K562 (cell line): ENCODE measurements around the gene DDOST. TPM values are rescaled to one million over a fixed set of nuclear protein-coding genes. Genes with fewer than 3 reads are reported as not detected.

Experiments
- ATF7 ChIP-seq: fragments of 450-650 bp; IDR thresholded peaks from 2 replicates; pipeline ENCODE4 v1.7.1; 2014; ENCODE audit warnings: mild to moderate bottlenecking, moderate library complexity
- CBX5 ChIP-seq: IDR thresholded peaks from 2 replicates; pipeline ENCODE4 v1.6.1; 2014; ENCODE audit warnings: low read depth, borderline replicate concordance
- ETS2 ChIP-seq: IDR thresholded peaks from 2 replicates; pipeline ENCODE4 v1.6.1; 2016; ENCODE audit warnings: borderline replicate concordance, missing genetic modification characterization, mild to moderate bottlenecking, moderate library complexity, missing compliant biosample characterization; ENCODE audit not compliant: poor library complexity, severe bottlenecking
- EWSR1 ChIP-seq: fragments of 450-650 bp; IDR thresholded peaks from 2 replicates; pipeline ENCODE4 v1.6.1; 2018; ENCODE audit warnings: borderline replicate concordance, mild to moderate bottlenecking, low read depth, moderate library complexity; ENCODE audit not compliant: partially characterized antibody
- GATAD2A ChIP-seq: fragments of 450-650 bp; IDR thresholded peaks from 2 replicates; pipeline ENCODE4 v1.6.1; 2017
- HCFC1 ChIP-seq: IDR thresholded peaks from 2 replicates; pipeline ENCODE4 v1.6.1; 2012; ENCODE audit warnings: low read depth, low read length, improper control_type of control experiment
- L3MBTL2 ChIP-seq: fragments of 450-650 bp; IDR thresholded peaks from 2 replicates; pipeline ENCODE4 v1.6.1; 2016; ENCODE audit warnings: mild to moderate bottlenecking, moderate library complexity
- MCM3 ChIP-seq: fragments of 450-650 bp; IDR thresholded peaks from 2 replicates; pipeline ENCODE4 v1.6.1; 2016
- MEIS2 ChIP-seq: fragments of 450-650 bp; IDR thresholded peaks from 2 replicates; pipeline ENCODE4 v1.6.1; 2014; ENCODE audit warnings: mild to moderate bottlenecking; ENCODE audit not compliant: partially characterized antibody
- SIX5 ChIP-seq, 2 experiments: IDR thresholded peaks; 2 replicates each; pipeline ENCODE4 v1.6.1; 2011; ENCODE audit warnings: low read length in 2 of 2, borderline replicate concordance in 1 of 2, low read depth in 1 of 2, mild to moderate bottlenecking in 1 of 2, moderate library complexity in 1 of 2; ENCODE audit not compliant: insufficient read depth in 1 of 2
- SMAD4 ChIP-seq: fragments of 250-450 bp; sonication (Bioruptor Pico); conservative IDR thresholded peaks from 2 replicates; pipeline ENCODE4 v1.8.0; 2021; ENCODE audit warnings: inconsistent platforms, mild to moderate bottlenecking, moderate library complexity
- SRF ChIP-seq, 2 experiments: fragments of 250-450, 450-650 bp in 1 of 2; sonication (Bioruptor Pico) in 1 of 2; sonication (generic) in 1 of 2; formaldehyde crosslinking; IDR thresholded peaks; 2 replicates each; pipeline versions ENCODE4 v1.5.0 to v1.5.1; 2020 to 2022; ENCODE audit warnings: mild to moderate bottlenecking in 1 of 2, missing genetic modification reagents in 1 of 2
- TGIF2 ChIP-seq: sonication (generic); formaldehyde crosslinking; IDR thresholded peaks from 2 replicates; pipeline ENCODE4 v1.8.1; 2022; ENCODE audit warnings: mild to moderate bottlenecking, missing genetic modification reagents, moderate library complexity
- ZFPM2 ChIP-seq: fragments of 250-450 bp; sonication (Bioruptor Pico); IDR thresholded peaks from 2 replicates; pipeline ENCODE4 v1.5.1; 2022; ENCODE audit warnings: mild to moderate bottlenecking
- ZNF780A ChIP-seq: fragments of 250-450 bp; sonication (Bioruptor Pico); IDR thresholded peaks from 2 replicates; pipeline ENCODE4 v1.5.0; 2021; ENCODE audit warnings: mild to moderate bottlenecking
- polyA plus RNA-seq, 8 experiments: library from polyadenylated mRNA; depleted of rRNA in 4 of 8; stranded (reverse) in 5 of 8; unstranded in 3 of 8; fragments of >200 nt; fragmentation: Nextera tagmentation in 2 of 8; fragmentation: Illumina TruSeq in 1 of 8; extraction: Ambion mirVana in 2 of 8; extraction: Trizol in 1 of 8; gene quantifications; 2 replicates each; pipeline versions ENCODE4 v1.2.1 to v1.2.3, GENCODE V29; 2011 to 2014; ENCODE audit warnings: inconsistent platforms in 1 of 8, missing spikeins in 1 of 8
- total RNA-seq, 7 experiments: library from RNA; depleted of rRNA in 6 of 7; stranded (reverse); fragments of >200 nt in 6 of 7; fragmentation: Illumina TruSeq in 2 of 7; extraction: Trizol in 2 of 7; gene quantifications; 2 replicates each; pipeline versions ENCODE4 v1.2.1 to v1.2.3, GENCODE V29; 2011 to 2021; ENCODE audit warnings: low replicate concordance in 1 of 7
- TF ChIP-seq, protein P1 (sequence below): sonication (generic); formaldehyde crosslinking; IDR thresholded peaks from 2 replicates; pipeline ENCODE4 v1.8.0; 2023; ENCODE audit warnings: missing genetic modification reagents, mild to moderate bottlenecking, borderline replicate concordance
- TF ChIP-seq, protein P2 (sequence below): fragments of 250-450 bp; sonication (Bioruptor Pico); IDR thresholded peaks from 2 replicates; pipeline ENCODE4 v1.5.0; 2021; ENCODE audit warnings: mild to moderate bottlenecking, borderline replicate concordance

DDOST gene
- total and polyA plus RNA-seq, 9 of the 15 experiments (the other 6 are each of a cell fraction or from before 2014, with no cell fraction given): 173 to 306 (median 222) TPM

DNA sequence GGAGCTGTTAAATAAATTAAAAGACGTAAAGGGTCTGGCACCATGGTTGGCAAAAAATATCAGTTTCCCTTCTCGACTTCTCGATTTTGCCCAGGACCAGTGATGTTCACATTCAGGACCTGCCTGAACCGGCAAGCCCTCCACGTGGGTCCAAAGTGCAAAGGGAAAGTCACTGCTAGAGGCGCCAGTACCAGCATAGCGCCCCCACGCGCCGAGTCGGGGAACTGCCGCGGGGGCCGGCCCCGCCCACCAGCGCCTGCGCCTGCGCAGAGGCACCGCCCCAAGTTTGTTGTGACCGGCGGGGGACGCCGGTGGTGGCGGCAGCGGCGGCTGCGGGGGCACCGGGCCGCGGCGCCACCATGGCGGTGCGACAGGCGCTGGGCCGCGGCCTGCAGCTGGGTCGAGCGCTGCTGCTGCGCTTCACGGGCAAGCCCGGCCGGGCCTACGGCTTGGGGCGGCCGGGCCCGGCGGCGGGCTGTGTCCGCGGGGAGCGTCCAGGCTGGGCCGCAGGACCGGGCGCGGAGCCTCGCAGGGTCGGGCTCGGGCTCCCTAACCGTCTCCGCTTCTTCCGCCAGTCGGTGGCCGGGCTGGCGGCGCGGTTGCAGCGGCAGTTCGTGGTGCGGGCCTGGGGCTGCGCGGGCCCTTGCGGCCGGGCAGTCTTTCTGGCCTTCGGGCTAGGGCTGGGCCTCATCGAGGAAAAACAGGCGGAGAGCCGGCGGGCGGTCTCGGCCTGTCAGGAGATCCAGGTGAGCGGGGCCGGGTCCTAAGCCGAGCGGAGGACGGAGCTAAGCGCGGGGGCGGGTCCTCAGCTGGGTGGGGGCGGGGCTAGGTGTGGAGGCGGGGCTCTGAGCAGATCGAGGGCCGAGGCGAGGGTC, 27.7 kb downstream of the DDOST start, which contains the start of gene PINK1 (continued):
- TF ChIP-seq, protein P1, sequence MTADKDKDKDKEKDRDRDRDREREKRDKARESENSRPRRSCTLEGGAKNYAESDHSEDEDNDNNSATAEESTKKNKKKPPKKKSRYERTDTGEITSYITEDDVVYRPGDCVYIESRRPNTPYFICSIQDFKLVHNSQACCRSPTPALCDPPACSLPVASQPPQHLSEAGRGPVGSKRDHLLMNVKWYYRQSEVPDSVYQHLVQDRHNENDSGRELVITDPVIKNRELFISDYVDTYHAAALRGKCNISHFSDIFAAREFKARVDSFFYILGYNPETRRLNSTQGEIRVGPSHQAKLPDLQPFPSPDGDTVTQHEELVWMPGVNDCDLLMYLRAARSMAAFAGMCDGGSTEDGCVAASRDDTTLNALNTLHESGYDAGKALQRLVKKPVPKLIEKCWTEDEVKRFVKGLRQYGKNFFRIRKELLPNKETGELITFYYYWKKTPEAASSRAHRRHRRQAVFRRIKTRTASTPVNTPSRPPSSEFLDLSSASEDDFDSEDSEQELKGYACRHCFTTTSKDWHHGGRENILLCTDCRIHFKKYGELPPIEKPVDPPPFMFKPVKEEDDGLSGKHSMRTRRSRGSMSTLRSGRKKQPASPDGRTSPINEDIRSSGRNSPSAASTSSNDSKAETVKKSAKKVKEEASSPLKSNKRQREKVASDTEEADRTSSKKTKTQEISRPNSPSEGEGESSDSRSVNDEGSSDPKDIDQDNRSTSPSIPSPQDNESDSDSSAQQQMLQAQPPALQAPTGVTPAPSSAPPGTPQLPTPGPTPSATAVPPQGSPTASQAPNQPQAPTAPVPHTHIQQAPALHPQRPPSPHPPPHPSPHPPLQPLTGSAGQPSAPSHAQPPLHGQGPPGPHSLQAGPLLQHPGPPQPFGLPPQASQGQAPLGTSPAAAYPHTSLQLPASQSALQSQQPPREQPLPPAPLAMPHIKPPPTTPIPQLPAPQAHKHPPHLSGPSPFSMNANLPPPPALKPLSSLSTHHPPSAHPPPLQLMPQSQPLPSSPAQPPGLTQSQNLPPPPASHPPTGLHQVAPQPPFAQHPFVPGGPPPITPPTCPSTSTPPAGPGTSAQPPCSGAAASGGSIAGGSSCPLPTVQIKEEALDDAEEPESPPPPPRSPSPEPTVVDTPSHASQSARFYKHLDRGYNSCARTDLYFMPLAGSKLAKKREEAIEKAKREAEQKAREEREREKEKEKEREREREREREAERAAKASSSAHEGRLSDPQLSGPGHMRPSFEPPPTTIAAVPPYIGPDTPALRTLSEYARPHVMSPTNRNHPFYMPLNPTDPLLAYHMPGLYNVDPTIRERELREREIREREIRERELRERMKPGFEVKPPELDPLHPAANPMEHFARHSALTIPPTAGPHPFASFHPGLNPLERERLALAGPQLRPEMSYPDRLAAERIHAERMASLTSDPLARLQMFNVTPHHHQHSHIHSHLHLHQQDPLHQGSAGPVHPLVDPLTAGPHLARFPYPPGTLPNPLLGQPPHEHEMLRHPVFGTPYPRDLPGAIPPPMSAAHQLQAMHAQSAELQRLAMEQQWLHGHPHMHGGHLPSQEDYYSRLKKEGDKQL (CRISPR knock-in tag): no peak
- TF ChIP-seq GATAD2A (no peak), ATF7 (peak; percentile 67; the same call in 1 of the 2 replicates), CBX5 (no peak), ETS2 (tag) (peak; percentile 17), L3MBTL2 (peak; percentile 97), TGIF2 (CRISPR knock-in tag) (no peak), ZFPM2 (CRISPR knock-in tag) (peak; percentile 90; the same call in 1 of the 2 replicates), HCFC1 (peak; percentile 54), SMAD4 (CRISPR knock-in tag) (peak; percentile 92), MEIS2 (peak; percentile 88), EWSR1 (no peak), MCM3 (no peak), ZNF780A (no peak), SRF (CRISPR knock-in tag; IDR thresholded peaks at IDR 0.05) (no peak), SIX5 (IDR thresholded peaks at IDR 0.05; ENCODE audit: borderline replicate concordance in 1 of 2, insufficient read depth in 1 of 2, low read depth in 1 of 2, low read length in 2 of 2) (no peak)
- TF ChIP-seq, protein P2, sequence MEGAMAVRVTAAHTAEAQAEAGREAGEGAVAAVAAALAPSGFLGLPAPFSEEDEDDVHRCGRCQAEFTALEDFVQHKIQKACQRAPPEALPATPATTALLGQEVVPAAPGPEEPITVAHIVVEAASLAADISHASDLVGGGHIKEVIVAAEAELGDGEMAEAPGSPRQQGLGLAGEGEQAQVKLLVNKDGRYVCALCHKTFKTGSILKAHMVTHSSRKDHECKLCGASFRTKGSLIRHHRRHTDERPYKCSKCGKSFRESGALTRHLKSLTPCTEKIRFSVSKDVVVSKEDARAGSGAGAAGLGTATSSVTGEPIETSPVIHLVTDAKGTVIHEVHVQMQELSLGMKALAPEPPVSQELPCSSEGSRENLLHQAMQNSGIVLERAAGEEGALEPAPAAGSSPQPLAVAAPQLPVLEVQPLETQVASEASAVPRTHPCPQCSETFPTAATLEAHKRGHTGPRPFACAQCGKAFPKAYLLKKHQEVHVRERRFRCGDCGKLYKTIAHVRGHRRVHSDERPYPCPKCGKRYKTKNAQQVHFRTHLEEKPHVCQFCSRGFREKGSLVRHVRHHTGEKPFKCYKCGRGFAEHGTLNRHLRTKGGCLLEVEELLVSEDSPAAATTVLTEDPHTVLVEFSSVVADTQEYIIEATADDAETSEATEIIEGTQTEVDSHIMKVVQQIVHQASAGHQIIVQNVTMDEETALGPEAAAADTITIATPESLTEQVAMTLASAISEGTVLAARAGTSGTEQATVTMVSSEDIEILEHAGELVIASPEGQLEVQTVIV (CRISPR knock-in tag): 0 out of 2 replicates have a peak, but pooled peaks have one; percentile 30
